Epidermal melanocyte (primary cell): ENCODE results near the gene ARHGEF7.

Experiments used
- DNase-seq: peaks from one replicate; pipeline ENCODE4 v3.0.0; 2011; ENCODE audit warnings: low spot score; ENCODE audit not compliant: insufficient read length

ARHGEF7 gene

GRCh38 chr13:111342721-111343120, 227.6 kb downstream of the ARHGEF7 start:
- DNase-seq: no peak

GRCh38 chr13:111343186-111343805, 228.2 kb downstream of the ARHGEF7 start:
- DNase-seq: no peak

- DNase-seq: no peak
Measured at GRCh38 chr13:111344471-111345191, 229.5 kb downstream of the ARHGEF7 start.

- no peak for DNase-seq
Measured at GRCh38 chr13:111345682-111346081, 230.6 kb downstream of the ARHGEF7 start.

- DNase-seq: no peak
Measured at GRCh38 chr13:111346101-111346680, 231.1 kb downstream of the ARHGEF7 start.

- no peak for DNase-seq
Measured at GRCh38 chr13:111347438-111347837, 232.3 kb downstream of the ARHGEF7 start.

- no peak for DNase-seq
Measured at GRCh38 chr13:111353508-111353907, 238.4 kb downstream of the ARHGEF7 start.

GRCh38 chr13:111354789-111355188, 239.7 kb downstream of the ARHGEF7 start:
- DNase-seq: no peak
